NCI-H82 treated with DMSO at 0.1 percent for 48 hours (cell line): ENCODE results near the gene UFC1.

ENCODE experiments used
- DNase-seq: peaks from one replicate; lab custom pipeline; 2025; ENCODE audit not compliant: unreplicated experiment; lab: John Stamatoyannopoulos, UW

UFC1 gene

GRCh38 chr1:161168906-161169305 lies 15.1 kb downstream of the UFC1 start:
- no peak for DNase-seq

DNA sequence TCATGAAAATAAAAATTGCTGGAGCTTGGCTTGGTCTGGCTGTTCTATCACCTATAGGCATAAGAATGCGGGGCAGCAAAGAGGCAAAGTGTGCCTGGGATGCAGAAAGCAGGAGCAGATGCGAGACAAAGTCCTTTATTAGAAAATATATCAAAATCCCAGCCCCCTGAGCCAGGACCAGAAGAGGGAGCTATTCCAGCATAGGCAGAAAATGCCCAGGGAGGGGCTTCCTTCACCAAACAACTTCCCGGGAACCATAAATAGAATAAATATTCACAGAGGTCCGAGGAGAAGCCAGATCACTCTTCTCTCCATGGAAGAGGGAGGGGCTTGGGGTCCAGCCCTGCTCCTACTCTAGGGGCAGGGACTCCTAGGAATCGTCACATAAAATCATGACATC lies 17.4 kb downstream of the UFC1 start:
- no peak for DNase-seq

DNA sequence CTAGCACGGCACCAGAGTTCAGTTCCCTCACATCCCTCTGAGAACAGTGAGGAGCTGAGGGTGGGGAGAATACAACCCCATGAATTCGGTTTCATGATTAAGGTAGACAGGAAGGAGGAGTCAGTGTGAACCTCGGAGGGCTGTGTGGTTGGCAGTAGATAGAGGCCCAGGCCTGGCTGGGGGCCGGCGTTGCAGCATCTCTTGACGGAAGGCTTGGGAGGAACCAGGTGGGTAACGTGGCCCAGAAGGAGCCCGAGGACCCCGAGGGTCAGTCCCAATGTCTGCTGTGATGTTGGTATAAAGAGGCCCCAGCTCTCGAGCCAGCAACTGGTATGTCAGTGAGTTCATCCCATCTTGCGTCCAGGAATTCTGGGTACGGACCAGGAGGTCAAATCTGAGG lies 17.9 kb downstream of the UFC1 start:
- no peak for DNase-seq

GRCh38 chr1:161172349-161172748 lies 18.6 kb downstream of the UFC1 start:
- no peak for DNase-seq

GRCh38 chr1:161172776-161173376 lies 19.1 kb downstream of the UFC1 start:
- DNase-seq, result no peak

- no peak for DNase-seq
Measured at GRCh38 chr1:161173711-161174110, 19.9 kb downstream of the UFC1 start.

DNA sequence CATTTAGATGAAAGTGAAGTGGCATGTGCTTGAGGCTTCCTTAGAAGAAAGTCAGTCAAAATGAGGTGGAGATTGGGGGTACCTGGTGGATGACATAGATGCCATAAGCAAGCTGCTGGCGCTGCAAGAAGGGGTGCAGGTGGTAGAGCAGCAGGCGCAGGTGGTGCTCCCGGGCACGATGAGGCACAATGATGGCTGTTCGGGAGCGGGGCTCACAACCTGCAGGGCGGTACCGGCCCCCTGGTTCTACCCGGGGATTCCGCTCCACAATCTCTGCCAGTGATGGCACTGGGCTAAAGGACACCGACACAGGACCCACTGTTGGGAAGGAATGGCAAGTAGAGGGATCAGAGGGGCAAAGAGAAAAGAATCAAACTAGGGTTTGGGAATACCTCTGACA lies 21.1 kb downstream of the UFC1 start:
- DNase-seq, result no peak

DNA sequence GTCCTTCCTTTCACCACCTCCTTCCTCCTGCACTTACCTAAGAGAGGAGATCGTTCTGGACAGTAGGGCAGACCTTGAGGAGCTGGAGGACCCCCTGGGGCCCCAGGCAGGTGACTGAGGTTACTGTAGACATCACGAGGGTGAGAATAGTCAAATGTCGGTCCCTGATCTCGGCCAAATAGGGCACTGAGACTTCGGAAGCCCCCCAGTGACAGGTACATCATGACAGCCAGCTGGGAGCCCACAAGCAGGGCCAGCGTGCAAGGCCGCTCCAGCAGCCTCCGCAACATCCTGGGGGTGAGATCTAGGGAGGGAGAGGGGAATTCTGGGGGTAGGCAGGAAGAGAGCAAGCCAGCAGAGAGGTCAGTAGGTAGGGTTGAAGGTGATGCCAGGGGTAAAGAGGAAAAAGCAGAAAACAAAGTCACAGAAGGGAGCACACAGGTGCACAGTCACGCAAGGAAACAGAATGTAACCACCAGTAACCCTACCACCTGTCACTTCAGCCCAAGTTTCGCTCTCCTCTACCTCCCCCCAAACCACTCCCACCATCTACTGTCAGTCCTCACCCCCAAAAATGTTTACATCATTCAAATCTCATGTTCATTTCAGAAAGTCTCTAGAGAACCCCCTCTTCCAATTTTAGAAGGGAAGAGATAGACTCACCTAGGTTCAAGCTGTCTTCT lies 22.1 kb downstream of the UFC1 start:
- no peak for DNase-seq

- DNase-seq, result no peak
Measured at GRCh38 chr1:161176468-161177111, 22.8 kb downstream of the UFC1 start.

DNA sequence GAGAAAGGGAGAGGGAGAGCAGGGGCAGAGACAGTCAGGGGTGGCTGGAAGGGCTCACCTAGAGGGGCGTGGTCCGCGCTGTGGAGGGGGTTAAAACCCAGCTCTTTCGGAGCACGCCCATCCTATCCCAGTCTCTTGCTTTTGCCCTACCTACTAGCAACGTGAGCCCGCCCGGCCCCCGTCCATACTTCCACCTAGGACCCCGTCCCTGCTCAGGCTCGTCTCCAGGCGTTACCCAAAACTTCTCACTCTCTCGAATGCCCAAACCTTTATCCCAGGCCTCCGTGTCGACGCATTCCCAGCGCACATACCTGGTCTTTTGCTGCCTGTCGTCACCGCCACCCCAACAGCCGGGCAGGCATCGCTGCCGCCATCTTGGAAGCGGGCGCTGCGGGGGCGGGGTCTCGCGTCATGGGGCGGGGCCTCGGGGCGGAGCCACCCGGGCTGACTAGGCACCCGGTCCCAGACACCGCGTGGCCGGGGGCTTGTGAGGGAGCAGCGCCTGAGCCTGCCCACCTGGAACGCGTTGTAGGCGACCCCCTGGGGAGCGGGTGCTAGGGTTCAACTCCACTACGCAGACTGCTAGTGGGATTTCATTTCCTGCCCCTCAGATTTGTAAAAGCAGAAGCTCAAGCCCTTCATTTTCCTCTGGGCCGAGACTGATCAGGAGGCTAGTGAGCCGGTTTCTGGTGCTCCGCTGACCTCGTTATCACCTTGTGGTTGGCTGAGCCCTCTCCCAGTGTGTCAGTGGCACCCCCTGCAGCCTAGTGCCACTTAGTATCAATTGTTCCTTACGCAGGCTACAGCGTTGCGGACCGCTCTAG lies 23.5 kb downstream of the UFC1 start, which contains the start of gene B4GALT3:
Gene B4GALT3 (minus strand): TSS at position 396 of the 824 bp plus-strand sequence. CDS start 1,447 bp downstream, outside the sequence.
- peak; percentile 86 for DNase-seq

DNA sequence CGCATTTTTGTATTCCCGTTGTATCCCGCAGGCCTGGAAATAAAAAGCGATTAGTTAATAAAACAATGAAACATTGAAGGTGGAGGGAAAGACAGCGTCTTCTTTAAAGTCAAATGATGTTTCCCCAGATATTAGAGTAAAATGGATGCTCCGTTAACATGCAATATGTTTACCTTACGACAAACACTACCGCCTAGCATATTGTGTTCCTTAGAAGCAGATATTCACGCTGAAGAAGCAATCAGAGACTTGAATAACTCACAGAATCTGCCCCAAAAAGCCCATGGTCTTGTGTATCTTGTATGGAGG lies 24.1 kb downstream of the UFC1 start:
- no peak for DNase-seq

DNA sequence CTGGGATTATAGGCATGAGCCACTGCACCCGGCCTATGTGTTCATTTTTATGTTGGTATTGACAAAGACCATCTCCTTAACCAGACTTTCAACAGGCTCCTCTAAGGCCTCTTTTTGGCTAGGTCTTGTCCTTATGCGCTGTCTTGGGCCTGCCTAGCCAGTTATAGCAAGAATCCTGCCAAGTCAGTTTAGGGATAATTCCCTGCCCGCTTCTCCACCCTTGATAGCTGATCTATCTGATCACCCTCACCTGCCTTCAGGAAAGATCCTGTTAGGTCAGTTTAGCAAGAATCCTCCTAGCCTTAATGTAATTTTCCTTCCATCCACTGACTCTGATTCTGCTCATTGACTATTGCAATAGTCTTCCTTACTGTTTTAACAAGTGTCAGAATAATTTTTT lies 25.9 kb downstream of the UFC1 start:
- no peak for DNase-seq

GRCh38 chr1:161180639-161181038 lies 26.9 kb downstream of the UFC1 start:
- DNase-seq, result no peak

DNA sequence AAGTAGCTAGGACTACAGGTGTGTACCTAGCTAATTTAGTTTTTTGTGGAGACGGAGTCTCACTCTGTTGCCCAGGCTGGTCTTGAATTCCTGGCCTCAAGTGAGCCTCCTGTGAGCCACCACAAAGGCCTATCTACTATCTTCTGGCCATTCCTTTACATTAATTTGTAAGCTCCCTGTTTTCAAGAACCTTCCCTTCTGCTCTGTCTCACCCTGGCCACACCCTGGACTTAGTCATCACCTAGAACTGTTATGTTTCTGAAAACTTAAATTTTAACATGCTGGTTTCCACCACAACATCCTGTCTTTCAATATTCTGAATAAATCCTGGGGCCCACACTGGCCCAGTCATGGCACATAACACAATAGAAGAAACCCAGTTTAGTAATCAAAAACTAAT lies 28.4 kb downstream of the UFC1 start:
- no peak for DNase-seq

DNA sequence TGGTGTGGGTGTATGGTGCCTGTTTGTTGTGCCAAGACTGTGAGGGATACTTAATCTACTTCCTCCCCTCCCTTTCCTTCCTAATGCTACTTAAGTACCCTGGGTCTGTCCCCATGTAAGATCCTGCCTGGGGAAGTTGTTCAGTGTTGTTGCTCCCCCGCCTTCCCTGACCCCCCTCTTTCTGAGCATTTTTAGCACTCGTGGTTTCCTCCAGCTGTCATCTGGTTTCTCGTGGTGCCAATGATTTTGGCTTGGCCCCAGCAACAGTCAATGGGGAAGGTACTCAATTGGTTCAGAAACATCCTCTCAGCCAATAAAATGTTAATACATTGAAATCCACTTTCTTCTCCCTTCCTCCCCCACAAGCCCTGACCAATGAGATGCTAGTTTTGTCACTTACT lies 31.5 kb downstream of the UFC1 start:
- DNase-seq, result peak; percentile 99

DNA sequence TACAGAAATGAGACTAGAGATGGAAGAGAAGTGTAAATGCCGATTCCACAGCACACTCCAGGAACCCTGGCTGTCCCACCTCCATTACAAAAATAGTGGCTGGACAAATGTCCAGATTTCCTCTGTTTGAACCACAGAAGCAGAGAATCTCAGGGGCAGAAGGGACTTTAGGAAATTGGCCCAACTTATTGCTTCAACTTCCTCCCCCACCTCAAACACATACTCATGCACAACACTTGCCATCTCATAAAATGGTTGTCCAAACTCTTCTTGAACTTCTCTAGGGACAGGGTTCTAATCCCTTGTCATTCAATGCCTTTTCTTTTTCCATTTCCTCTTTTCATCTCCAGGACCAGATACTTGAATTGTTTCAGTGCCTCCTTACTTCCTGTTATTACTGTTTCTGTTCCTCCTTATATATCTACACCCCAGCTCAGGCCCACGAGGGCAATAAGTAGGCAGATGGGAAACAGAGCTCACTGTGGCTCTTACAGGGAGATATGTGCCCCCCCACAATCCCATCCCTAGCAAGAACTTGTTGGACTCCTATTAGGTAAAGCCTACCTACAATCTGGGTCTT lies 32.0 kb downstream of the UFC1 start:
- no peak for DNase-seq

DNA sequence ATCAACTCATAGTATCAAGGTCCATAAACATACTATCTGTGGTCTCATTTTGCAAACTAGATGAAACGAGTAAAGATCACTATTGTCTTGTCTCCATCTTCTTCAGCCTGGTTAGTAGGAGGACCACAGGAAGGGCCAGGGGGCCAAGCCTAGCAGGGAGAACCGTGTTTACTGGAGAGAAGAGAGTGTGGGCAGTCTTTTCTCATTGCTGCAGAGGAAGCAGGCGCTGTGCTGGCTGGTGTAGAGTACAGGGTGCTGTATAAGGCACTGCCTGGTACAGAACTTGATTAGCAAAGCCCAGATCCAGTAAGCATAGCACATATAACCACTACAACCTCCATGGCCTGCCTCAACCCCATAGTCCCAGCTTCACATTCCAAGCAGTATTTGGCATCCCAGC lies 33.5 kb downstream of the UFC1 start:
- no peak for DNase-seq

- DNase-seq, result no peak
Measured at GRCh38 chr1:161188381-161188780, 34.6 kb downstream of the UFC1 start.

- DNase-seq, result no peak
Measured at GRCh38 chr1:161189036-161189435, 35.3 kb downstream of the UFC1 start.

DNA sequence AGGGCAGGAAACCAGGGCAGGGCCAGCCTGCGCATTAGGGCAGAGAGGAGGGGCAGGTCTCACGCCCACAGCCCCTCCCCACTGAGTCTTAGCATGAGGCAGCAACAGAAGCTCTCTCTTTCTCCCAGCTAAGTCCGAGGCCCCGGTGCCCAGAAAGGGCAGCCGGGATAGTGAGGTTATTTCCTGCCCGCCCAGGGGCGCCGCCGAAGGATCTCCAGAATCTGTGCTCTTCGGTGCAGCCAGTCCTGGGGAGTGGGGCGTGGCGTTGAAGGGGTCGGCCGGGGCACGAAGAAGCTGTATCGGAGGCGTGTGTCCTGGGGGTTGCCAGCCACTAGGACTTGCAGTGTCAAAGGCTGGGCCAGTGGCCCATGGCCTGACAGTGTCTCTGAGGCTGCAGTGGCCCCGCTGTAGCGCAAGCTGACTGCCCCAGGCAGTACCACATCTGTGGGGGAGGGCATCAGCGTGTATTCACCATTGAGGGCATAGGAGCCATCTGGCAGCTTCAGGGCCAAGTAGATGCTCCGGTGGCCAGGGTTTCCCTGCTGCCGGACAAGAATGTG lies 37.3 kb downstream of the UFC1 start:
- no peak for DNase-seq

DNA sequence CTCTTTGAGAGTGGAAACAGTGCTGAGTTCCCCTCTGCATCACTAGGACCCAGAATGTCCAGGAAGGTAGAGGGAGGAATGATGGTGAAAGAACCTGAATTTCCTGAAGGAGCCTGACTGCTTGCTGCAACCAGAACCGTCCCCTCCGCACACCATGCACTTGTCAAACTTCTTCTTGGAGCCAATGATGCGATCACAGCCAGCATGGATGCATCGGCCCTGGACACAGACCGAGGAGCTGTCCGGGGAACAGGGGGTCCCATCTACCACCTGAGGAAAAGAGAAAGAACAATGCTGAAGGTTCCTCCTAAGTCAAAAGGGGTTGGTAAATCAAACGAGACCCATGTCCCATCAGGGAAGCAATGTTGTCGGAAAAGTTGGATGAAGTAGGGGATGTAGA lies 38.2 kb downstream of the UFC1 start:
- no peak for DNase-seq
